Activated CD8-positive, alpha-beta memory T cell treated with anti-CD3 and anti-CD28 coated beads for 36 hours (primary cell): ENCODE results near the gene IFT122. TPM values are rescaled to one million over a fixed set of nuclear protein-coding genes. Genes with fewer than 3 reads are reported as not detected.
"Not testable (repeated sequence)": the region's sequence is repeated elsewhere in the genome, so short reads cannot be mapped to it uniquely, and the experiment has no call there.

Experiments used
- CTCF ChIA-PET: fragments of 350-600 bp; sonication (Branson Sonifier 250); formaldehyde crosslinking; loops from one replicate; lab custom pipeline; 2021; ENCODE audit warnings: antibody characterized with exemption; lab: Charles Lee
- POLR2A ChIA-PET: fragments of 350-600 bp; sonication (Branson Sonifier 250); formaldehyde crosslinking; loops from one replicate; lab custom pipeline; 2021; ENCODE audit warnings: antibody characterized with exemption; lab: Charles Lee
- total RNA-seq, 2 experiments: library from RNA; stranded (reverse); gene quantifications; one replicate each; pipeline ENCODE4 v1.2.3, GENCODE V29; 2021

Gene IFT122
- total RNA-seq, 2 experiments from 2014 or later: 16.5 to 19.2 TPM

- CTCF ChIA-PET: no interaction called here
These were observed 64.6 kb downstream of the IFT122 start for GRCh38 chr3:129504471-129505100.

GRCh38 chr3:129505341-129505740 is 65.3 kb downstream of the IFT122 start:
- ChIA-PET POLR2A (no interaction called here), CTCF (no interaction called here)

More at GRCh38 chr3:129504471-129505100, 64.6 kb downstream of the IFT122 start:
- POLR2A ChIA-PET: no interaction called here

GRCh38 chr3:129506231-129506742 is 66.3 kb downstream of the IFT122 start:
- ChIA-PET CTCF (interaction anchor here (0.7 to 1.3 kb wide), 2 partner anchors 16 to 25 kb away, joined by 3 to 5 read pairs; no protein-coding TSS in a partner anchor), POLR2A (no interaction called here)

GRCh38 chr3:129507181-129507831 is 67.3 kb downstream of the IFT122 start:
- ChIA-PET CTCF (interaction anchor here (0.7 to 1.3 kb wide), 2 partner anchors 17 to 26 kb away, joined by 3 to 5 read pairs; no protein-coding TSS in a partner anchor), POLR2A (no interaction called here)

GRCh38 chr3:129512595-129512994 is 72.6 kb downstream of the IFT122 start:
- CTCF ChIA-PET: no interaction called here
- POLR2A ChIA-PET: no interaction called here

GRCh38 chr3:129513705-129514104 is 73.7 kb downstream of the IFT122 start:
- ChIA-PET CTCF (no interaction called here), POLR2A (no interaction called here)

GRCh38 chr3:129514110-129514509 is 74.1 kb downstream of the IFT122 start:
- ChIA-PET CTCF (no interaction called here), POLR2A (no interaction called here)

GRCh38 chr3:129514563-129514962 is 74.5 kb downstream of the IFT122 start:
- ChIA-PET CTCF (no interaction called here), POLR2A (no interaction called here)

- POLR2A ChIA-PET, CTCF ChIA-PET: not testable (repeated sequence)
These were observed 75.2 kb downstream of the IFT122 start for GRCh38 chr3:129515108-129515820.

- CTCF ChIA-PET, POLR2A ChIA-PET: not testable (repeated sequence)
These were observed 75.9 kb downstream of the IFT122 start for GRCh38 chr3:129515821-129516432.

GRCh38 chr3:129517516-129517915 is 77.5 kb downstream of the IFT122 start:
- CTCF ChIA-PET: no interaction called here
- POLR2A ChIA-PET: no interaction called here

GRCh38 chr3:129518038-129518561 is 78.1 kb downstream of the IFT122 start:
- POLR2A ChIA-PET: interaction anchor here (0.6 kb wide), 1 partner anchor 223 kb away, joined by 5 read pairs; no protein-coding TSS in a partner anchor
- CTCF ChIA-PET: no interaction called here

- CTCF ChIA-PET: no interaction called here
These were observed 78.6 kb downstream of the IFT122 start for GRCh38 chr3:129518581-129518980.

GRCh38 chr3:129519449-129519848 is 79.4 kb downstream of the IFT122 start:
- CTCF ChIA-PET: no interaction called here
- POLR2A ChIA-PET: no interaction called here

More at GRCh38 chr3:129518581-129518980, 78.6 kb downstream of the IFT122 start:
- POLR2A ChIA-PET: interaction anchor here (0.6 kb wide), 1 partner anchor 224 kb away, joined by 5 read pairs; no protein-coding TSS in a partner anchor

- ChIA-PET CTCF (no interaction called here), POLR2A (no interaction called here)
These were observed 80.1 kb downstream of the IFT122 start for GRCh38 chr3:129519896-129520715.

- POLR2A ChIA-PET: no interaction called here
- CTCF ChIA-PET: no interaction called here
These were observed 80.9 kb downstream of the IFT122 start for GRCh38 chr3:129520960-129521359.

- ChIA-PET POLR2A (no interaction called here), CTCF (no interaction called here)
These were observed 81.6 kb downstream of the IFT122 start for GRCh38 chr3:129521611-129522010.

- ChIA-PET CTCF (no interaction called here), POLR2A (no interaction called here)
These were observed 82.9 kb downstream of the IFT122 start for GRCh38 chr3:129522953-129523352.
